SK-MEL-5 (cell line): ENCODE data around the gene USP7. TPM values are rescaled to one million over a fixed set of nuclear protein-coding genes. Genes with fewer than 3 reads are reported as not detected.

Source experiments
- DNase-seq: peaks from one replicate; pipeline ENCODE4 v3.0.0-alpha.2; 2016; ENCODE audit warnings: low read depth, low spot score
- in situ Hi-C: cut with HindIII; loops from 2 replicates; pipeline ENCODE4 v1.10.0; 2016; ENCODE audit warnings: low sequenced_read_pairs, high pct_unique_total_duplicates, low pct_unique_long_range_greater_than_20kb
- total RNA-seq: library from RNA; depleted of rRNA; stranded (reverse); fragments of >200 nt; shearing (Covaris generic); gene quantifications from 2 replicates; pipeline ENCODE4 v1.2.3, GENCODE V29; 2014

The USP7 gene
- total RNA-seq, 1 experiment from 2014 or later = 22.0 TPM

DNA sequence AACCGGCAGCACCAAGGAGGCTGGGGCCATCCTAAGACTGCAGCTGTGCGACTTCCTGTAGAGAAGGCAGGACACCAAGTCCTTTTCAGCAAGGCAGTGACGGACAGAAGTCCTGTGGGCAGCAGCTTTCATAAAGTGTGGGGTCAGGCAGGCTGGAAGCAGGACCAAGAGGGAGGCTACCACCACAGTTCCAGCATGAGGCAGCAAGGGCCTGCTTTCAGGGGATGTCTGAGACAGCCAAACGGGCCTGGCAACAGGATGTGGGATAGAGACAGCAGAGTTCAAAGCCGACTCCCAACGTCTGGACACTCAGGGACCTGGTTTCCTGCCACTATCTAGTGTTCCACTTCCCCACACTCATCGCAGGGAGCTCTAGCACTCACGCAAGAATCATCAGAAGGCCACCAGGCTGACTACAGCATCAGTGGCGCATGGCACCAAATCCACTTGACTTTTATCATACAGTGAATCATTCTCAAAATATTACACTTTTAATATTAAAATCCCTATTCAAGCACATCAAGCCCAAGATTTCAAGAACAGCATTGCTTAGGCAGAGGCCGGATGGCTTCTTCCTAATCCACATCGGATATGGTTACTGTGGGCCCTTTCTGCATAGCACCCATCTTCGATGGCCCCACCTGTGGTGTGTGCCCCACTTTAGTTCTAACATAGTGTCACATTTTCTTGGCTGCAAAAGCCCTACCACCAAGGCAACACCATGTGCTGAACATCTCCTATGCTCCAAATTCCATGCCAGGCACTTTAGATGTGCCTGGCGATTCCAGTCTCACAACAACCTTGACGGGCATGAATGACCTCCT is 5.2 kb downstream of the USP7 start:
- DNase-seq = no peak
- in situ Hi-C loops = no loop called here

DNA sequence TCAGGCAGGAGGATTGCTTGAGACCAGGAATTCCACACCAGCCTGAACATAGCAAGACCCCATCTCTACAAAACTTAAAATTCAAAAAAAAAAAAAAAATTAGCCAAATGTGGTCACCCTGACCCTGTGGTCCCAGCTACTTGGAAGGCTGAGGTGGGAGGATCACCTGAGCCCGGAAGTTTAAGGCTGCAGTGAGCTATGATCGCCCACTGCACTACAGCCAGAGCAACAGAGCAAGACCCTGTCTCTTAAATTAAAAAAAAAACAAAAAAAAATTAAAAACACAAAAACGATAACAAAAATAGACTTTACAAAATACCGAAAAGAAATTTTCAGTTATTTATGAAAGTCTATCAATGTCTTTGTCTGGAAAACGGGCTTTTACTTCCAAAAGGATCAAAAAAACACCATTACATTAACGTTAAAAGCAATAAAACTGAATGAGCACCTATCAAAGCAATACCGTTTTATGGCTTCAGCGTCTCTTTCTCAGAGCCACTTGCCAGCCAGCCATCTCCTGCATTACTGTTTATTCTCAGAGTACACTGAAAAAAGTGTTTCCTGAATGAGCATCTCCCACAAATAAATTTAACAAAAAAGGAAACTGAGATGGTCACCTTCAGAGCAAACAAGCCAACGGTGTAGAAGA is 6.1 kb downstream of the USP7 start:
- in situ Hi-C loops = no loop called here
- DNase-seq = no peak

DNA sequence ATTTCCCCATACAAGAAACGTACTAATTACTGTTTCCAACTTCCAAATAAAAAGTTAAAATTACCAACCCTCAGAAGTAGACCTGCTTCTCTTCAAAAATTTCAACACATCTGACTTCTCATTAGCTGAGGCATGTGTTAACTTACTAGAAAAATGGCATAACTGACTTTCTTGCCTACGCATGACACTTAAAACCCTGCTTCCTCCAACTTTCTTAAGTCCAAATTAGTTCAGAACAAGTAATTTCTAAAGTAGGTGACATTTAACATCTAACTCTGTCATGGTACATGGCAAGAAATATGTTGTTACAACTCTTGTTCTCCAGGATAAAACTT is 6.7 kb downstream of the USP7 start:
- in situ Hi-C loops = no loop called here
- DNase-seq = no peak

DNA sequence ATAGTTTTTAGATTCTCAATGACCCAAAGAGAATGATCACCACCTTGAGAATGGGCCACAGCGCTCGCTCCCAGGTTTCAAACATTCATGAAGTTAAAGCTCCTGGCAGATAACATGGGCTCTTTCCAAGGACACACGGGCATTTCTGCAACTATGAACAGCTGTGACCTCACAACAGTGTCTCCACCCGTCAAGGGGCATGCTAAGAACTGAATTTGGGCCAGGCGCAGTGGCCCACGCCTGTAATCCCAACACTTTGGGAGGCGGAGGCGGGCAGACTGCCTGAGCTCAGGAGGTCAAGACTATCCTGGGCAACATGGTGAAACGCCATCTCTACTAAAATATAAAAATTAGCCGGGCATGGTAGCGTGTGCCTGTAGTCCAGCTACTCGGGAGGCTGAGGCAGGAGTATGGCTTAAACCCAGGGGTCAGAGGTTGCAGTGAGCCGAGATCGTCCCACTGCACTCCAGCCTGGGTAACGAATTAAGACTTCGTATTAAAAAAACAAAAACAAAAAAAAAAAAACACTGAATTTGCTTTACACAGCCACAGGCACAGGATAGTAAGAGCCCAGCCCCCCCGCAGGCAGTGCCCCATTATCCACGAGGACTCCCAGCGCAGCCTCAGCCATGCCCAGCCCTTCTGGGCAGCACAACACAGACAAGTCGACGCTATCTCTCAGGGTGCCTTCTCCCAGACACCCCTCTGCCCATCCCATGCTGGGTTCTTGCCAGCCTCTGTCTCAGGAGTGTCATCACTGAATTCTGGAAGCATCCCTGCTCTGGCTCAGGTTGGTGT is 7.2 kb downstream of the USP7 start:
- in situ Hi-C loops = no loop called here
- no peak for DNase-seq

DNA sequence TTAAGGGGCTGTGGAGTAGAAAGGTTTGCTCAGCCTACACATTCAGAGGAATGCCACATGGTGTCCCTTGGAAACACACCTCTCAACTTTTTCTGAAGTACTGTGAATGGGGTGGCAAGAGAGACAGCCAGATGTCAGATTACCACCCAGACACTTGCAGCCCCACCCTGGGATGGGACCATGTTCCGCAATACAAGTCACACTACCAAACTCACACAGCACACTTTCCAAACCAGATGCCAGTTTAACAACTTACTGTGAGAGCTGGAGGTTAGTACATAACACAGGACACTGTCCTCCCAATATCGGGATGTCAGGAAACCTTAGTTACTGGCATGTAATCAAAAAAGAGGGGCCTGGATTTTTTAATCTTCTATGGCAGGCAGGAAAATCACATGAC is 7.9 kb downstream of the USP7 start:
- DNase-seq = no peak
- in situ Hi-C loops = no loop called here

DNA sequence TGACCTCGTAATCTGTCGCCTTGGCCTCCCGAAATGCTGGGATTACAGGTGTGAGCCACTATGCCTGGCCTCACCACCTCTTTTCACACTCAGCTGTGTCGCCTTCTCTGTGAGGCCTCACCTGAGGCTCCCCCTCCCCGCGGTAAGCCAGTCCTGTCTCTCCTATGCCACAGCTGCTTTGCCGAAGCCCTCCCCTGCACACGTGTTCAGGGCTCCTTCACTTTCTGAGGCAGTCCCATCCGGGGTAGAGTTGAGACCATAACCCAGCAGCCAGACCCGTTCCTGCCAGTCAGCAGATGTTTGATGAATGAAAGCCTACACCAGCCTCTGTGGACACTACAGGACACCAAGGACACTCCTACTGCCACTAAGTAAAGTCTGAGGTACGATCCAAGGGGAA is 10.6 kb downstream of the USP7 start:
- in situ Hi-C loops = no loop called here
- DNase-seq = no peak

DNA sequence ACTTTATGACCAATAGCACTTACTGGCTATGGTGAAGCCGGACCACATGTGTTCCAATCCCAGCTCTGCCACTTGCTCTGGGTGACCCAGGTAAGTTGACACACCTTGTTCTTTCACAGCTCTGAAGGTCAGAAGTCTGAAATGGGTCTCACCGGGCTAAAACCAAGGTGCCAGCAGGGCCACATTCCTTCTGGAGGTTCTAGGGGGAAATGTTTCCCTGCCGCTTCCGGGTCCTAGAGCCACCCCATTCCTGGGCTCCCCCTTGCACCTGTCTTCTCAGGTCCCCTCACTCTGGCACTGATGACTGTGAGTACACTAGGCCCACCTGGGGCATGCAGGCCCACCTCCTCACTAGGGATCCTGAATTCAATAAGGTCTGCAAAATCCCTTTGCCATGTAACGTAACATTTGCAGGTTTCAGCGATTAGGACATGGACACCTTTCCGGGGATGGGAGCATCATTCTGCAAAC is 11.4 kb downstream of the USP7 start:
- in situ Hi-C loops = no loop called here
- no peak for DNase-seq

DNA sequence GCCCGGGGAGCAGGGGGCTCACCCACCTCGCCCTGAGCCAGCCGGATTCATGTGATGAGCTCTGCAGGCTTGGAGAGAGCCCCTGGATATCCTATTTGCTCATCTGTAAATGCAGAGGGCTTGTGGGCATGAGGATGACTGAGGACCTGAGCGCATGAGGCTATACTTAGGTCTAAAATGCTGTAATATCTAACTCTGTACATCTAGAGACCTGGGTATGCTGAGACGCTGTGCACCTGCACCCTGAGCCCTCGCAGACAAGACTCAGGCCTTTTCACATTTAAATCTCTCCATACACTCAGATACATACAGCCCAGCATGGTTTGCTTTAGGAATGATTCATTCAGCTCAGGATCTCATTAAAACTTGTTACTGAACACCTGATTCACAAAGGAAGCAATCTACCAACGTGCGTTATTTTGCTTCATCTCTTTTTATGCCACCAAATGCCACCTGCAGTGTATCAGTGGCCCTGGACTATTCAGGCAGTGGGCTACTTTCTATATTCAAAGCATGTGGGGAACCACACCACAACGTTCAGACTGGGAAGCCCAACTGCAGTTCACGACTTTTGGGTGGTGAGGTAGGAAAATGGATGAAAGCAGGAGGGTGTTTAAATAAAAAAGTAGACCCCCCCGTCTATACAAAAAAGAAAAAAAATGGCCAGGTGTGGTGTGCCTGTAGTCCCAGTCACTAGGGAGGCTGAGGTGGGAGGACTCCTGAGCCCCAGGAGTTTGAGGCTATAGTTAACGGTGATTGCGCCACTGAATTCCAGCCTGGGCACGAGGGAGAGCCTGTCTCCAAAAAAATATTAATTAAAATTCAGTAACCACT is 12.0 kb downstream of the USP7 start:
- in situ Hi-C loops = no loop called here
- no peak for DNase-seq

DNA sequence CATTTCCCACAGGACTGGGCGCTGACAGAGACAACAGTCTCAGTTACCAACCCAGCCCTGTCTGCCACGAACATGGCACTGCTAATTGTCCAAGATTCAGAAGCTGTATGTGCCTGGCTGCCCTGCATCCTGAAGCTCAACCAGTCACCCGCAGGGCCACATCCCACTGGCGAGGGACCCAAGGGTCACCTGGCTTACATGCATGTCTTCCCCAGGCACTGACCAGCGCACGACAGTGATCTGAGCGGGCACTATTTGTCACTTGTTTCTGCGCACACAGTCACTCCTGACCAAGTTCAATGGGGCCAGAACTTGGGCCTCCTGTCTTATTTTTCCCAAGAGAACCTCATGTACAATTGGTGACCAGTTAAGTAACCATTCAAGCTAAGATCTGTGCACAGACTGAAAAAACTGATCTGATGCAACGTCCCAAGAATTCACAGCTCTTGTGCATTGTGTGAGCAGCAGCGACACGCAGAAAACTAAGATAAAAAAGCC is 13.1 kb downstream of the USP7 start:
- no peak for DNase-seq
- in situ Hi-C loops = no loop called here

DNA sequence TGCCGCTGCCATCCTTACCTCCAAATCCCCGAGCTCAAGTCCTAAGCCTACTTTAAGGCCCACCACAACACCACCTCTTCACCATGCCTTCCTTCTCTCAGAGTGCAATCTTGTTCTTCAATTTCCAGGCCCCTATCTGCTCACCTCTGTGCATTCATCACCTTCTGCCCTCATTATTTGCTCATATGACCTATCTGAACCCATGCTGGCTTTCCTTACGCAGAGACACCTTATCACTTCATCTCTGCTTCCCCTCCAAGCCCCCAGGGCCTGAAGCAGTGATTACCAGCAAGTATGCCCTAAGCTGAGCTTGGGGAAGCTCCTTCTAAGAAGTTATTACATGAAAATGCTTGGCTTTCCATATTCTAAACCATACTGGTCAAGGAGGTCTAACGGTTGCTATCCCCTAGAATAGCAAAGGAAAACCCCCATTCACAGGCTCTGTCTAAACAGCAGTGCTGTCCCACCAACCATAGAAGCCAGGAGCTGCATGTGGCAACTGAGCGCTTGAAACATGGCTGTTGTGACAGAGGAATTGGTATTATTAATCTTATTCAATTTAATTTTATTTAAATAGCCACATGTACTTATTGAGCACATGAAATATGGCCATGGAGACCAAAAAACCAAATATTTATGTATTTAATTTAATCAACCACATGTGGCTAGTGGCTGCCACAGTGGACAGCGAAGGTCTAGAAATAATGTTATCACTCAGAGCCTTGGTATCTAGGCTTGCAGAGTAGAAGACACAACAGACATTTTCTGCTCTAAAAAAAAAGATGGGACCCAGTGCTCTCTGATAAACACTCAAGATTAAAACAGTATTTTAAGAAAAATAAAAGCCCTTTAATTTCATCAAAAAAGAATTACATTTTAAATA is 13.9 kb downstream of the USP7 start:
- no peak for DNase-seq
- in situ Hi-C loops = no loop called here

DNA sequence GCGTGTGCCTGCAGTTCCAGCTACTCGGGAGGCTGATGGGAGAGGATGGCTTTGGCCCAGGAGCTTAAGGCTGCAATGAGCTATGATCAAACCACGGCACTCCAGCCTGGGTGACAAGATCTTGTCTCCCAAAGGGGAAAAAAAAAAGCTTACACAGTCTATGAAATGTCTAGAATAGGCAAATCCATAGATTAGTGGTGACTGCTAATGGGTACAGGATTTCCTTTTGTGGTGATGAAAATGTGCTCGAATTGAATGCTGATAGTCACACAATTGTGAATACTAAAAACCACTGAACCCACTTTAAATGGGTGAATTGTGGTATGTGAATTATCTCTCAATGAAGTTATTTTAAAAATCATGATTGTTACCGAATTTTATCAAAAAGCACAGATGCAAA is 14.9 kb downstream of the USP7 start:
- in situ Hi-C loops = no loop called here
- DNase-seq = no peak

DNA sequence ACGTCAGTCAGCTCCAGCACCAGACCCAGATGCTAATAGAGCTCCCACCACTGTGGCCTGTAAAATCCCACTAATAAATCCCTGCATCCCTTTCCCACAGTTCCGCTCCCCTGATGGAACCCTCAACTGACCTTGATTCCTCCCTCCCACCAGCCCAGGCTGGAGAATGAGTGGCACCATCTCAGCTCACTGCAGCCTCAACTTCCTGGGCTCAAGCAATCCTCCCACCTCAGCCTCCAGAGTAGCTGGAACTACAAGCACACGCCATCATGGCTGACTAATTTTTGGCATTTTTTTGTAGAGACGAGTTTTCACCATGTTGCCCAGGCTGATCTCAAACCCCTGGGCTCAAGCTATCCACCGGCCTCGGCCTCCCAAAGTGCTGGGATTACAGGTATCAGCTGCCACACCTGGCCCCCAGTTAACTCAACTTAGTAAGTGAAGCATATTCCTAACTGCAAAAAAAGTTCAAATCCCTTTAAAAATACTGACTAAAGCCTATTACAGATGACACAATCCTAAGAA is 15.6 kb downstream of the USP7 start:
- in situ Hi-C loops = no loop called here

DNA sequence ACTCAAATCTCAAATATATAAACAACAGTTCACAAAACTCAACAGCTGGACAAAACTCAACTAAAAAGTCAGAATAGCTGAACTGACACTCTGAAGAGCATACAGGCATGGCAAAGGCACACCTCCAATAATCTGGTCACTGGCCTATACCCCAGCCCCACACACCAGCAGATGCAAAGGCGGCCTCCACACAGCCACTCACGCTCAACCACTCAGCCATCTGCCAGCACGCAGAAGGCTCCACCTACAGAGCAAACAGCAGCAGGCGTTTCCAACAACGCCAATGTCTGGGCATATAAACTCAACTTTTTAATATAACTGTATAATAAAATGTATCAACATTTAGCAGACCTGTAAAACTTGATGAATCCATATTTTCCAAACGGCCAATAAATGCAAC is 17.2 kb downstream of the USP7 start:
- no peak for DNase-seq
- in situ Hi-C loops = no loop called here

More for the DNA sequence above, 15.6 kb downstream of the USP7 start:
- no peak for DNase-seq

DNA sequence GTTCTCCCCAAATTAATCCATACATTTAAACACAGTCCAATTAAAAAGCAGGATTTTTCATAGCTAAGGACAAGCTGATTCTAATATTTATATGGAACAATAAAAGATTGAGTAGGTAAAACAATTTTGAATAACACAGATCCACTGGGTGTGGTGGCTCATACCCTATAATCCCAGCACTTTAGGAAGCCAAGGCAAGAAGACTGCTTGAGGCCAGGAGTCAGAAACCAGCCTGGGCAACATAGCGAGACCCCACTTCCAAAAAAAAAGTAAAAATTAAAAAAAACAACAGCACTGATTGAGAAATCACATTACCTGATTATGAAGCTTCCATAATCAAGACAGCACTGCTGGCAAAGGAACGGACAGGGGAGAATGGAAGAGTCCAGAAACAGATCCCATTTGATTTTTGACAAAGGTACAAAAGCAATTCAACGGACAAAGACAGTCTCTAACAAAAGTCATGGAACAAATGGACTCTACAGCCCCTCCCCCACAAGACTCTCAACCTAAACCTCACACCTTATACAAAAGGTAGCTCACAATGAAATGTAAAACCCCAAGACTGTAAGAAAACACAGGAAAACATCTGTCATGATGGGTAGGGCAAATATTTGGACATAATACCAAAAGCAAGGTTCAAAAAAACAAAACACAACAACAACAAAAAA is 17.9 kb downstream of the USP7 start:
- no peak for DNase-seq
- in situ Hi-C loops = no loop called here

DNA sequence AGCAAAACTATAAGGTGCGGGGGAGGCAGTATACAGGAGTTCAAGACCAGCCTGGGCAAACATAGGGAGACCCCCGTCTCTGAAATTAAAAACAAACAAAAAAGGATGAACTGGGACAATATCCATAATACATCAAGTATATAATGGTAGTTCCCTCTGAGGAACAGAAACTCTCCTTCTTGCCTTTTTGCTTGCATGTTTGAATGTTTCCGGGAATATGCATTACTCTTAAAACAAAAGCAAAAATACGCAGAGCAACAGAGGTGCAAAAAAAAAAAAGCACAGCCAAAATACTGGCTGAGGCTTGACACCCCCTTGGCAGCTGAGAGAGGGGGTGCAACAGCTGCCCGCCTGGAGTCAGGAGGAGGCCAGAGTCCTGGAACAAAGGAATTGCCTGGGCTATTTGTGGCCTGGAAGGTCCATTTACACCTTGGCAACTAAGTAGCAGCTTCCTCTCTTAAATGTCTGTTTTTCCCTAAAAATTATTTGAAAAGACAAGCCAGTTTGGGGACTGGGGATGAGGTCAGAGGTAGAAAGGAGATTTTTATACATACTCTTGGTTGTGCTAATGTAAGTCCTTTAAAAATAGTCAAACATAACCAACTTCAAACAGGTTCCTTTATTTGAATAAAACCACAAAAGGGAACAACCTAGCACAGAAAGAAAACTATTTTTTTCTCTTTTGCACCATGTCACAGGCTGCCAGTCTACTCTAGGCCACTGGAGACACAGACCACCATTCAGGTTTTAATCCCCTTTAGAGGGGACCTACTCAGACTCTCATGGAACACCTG is 19.5 kb downstream of the USP7 start:
- in situ Hi-C loops = no loop called here
- no peak for DNase-seq
